ENCODE measurements around the gene EML1. TPM values are rescaled to one million over a fixed set of nuclear protein-coding genes. Genes with fewer than 3 reads are reported as not detected.
A peak's percentile ranks its signal among the peaks of the same experiment; 100 is the strongest.

The EML1 gene
- total and polyA plus RNA-seq, 2 of the 13 experiments (the other 11 are each of a cell fraction or from before 2014, with no cell fraction given), result 0.59 to 1.7 TPM

- TF ChIP-seq MAZ (IDR thresholded peaks at IDR 0.05; ENCODE audit: borderline replicate concordance, low read depth, low read length) (peak; percentile 74; the same call in 1 of the 2 replicates), MAZ (CRISPR knock-in tag; IDR thresholded peaks at IDR 0.05; ENCODE audit: low read depth) (peak; percentile 66; the same call in 1 of the 2 replicates), ARID4A (CRISPR knock-in tag; IDR thresholded peaks at IDR 0.05; ENCODE audit: borderline replicate concordance) (peak; percentile 67; the same call in 1 of the 2 replicates), NCOR1 (IDR thresholded peaks at IDR 0.05; ENCODE audit: borderline replicate concordance, low read length) (no peak), SMYD3 (CRISPR knock-in tag; IDR thresholded peaks at IDR 0.05) (no peak), ZNF891 (CRISPR knock-in tag; IDR thresholded peaks at IDR 0.05) (no peak), MIER2 (CRISPR knock-in tag; IDR thresholded peaks at IDR 0.05) (no peak), MIXL1 (CRISPR knock-in tag; IDR thresholded peaks at IDR 0.05) (no peak), HNRNPK (IDR thresholded peaks at IDR 0.05; ENCODE audit: low read depth, low read length, poor library complexity, severe bottlenecking) (peak; percentile 79), ZNF850 (CRISPR knock-in tag; conservative IDR thresholded peaks at IDR 0.05) (no peak), NR2C2 (CRISPR knock-in tag; IDR thresholded peaks at IDR 0.05; ENCODE audit: borderline replicate concordance) (no peak), CSRNP2 (CRISPR knock-in tag; conservative IDR thresholded peaks at IDR 0.05; ENCODE audit: low read depth) (no peak), SNAI1 (CRISPR knock-in tag; IDR thresholded peaks at IDR 0.05; ENCODE audit: borderline replicate concordance) (no peak), KDM4B (CRISPR knock-in tag; IDR thresholded peaks at IDR 0.05) (no peak), SP2 (CRISPR knock-in tag; IDR thresholded peaks at IDR 0.05) (no peak), ZNF225 (CRISPR knock-in tag; IDR thresholded peaks at IDR 0.05) (0 out of 2 replicates have a peak, but pooled peaks have one; percentile 31), RELA (CRISPR knock-in tag; IDR thresholded peaks at IDR 0.05) (no peak), ZNF451 (CRISPR knock-in tag; IDR thresholded peaks at IDR 0.05) (no peak), TFAP4 (IDR thresholded peaks at IDR 0.05; ENCODE audit: borderline replicate concordance, low read depth) (no peak), XBP1 (CRISPR knock-in tag; IDR thresholded peaks at IDR 0.05) (no peak), GATA4 (IDR thresholded peaks at IDR 0.05; ENCODE audit: borderline replicate concordance, low read depth) (no peak), RCOR2 (CRISPR knock-in tag; IDR thresholded peaks at IDR 0.05) (no peak), PCBP2 (optimal IDR thresholded peaks at IDR 0.05; ENCODE audit: low read depth, low read length, poor library complexity, severe bottlenecking) (no peak), ZFP62 (CRISPR knock-in tag; IDR thresholded peaks at IDR 0.05) (no peak), GABPB1 (CRISPR knock-in tag; IDR thresholded peaks at IDR 0.05) (peak; percentile 60)
These were observed 178.1 kb downstream of the EML1 start (continued) for GRCh38 chr14:99971087-99971940.
